A673 (cell line): Measurements from ENCODE around the gene INAFM1. TPM values are rescaled to one million over a fixed set of nuclear protein-coding genes. Genes with fewer than 3 reads are reported as not detected.
"Not testable (repeated sequence)": the region's sequence is repeated elsewhere in the genome, so short reads cannot be mapped to it uniquely, and the experiment has no call there.

Experiments used
- BruUV-seq: library from RNA; stranded (reverse); fragments of 400-500 nt; replicated peaks from 2 replicates; lab custom pipeline; 2021; lab: Mats Ljungman, UMichigan
- CTCF ChIA-PET: fragments of 300-600 bp; sonication (Branson Sonifier 250); formaldehyde crosslinking; loops from one replicate; lab custom pipeline; 2022; ENCODE audit warnings: antibody characterized with exemption; lab: Charles Lee
- POLR2A ChIA-PET: fragments of 300-600 bp; sonication (Branson Sonifier 250); formaldehyde crosslinking; loops from one replicate; lab custom pipeline; 2022; ENCODE audit warnings: antibody characterized with exemption; ENCODE audit not compliant: low non-redundant PET; lab: Charles Lee
- DNase-seq: peaks from one replicate; pipeline ENCODE4 v3.0.0-alpha.2; 2015; ENCODE audit warnings: low spot score
- H3K27ac ChIP-seq: fragments of 200-600 bp; sonication (generic); 2 replicates; pipeline ENCODE4 v1.5.1; 2016; ENCODE audit warnings: mixed run types, low read depth, mild to moderate bottlenecking, mixed read lengths, antibody characterized with exemption, low read length; ENCODE audit not compliant: poor library complexity, severe bottlenecking
- H3K27me3 ChIP-seq: fragments of 200-600 bp; sonication (generic); replicated peaks from 2 replicates; pipeline ENCODE4 v1.6.1; 2017; ENCODE audit warnings: mixed run types, low read depth, mild to moderate bottlenecking, mixed read lengths, antibody characterized with exemption, low read length; ENCODE audit not compliant: insufficient read depth, poor library complexity
- H3K36me3 ChIP-seq: fragments of 200-600 bp; sonication (generic); 2 replicates; pipeline ENCODE4 v1.6.1; 2016; ENCODE audit warnings: mixed run types, mild to moderate bottlenecking, mixed read lengths, antibody characterized with exemption, low read length; ENCODE audit not compliant: insufficient read depth, poor library complexity, severe bottlenecking
- H3K4me1 ChIP-seq: fragments of 200-600 bp; sonication (generic); 2 replicates; pipeline ENCODE4 v1.6.1; 2017; ENCODE audit warnings: mixed run types, mild to moderate bottlenecking, mixed read lengths, antibody characterized with exemption, low read length; ENCODE audit not compliant: insufficient read depth, poor library complexity, severe bottlenecking
- H3K4me3 ChIP-seq: fragments of 200-600 bp; sonication (generic); 2 replicates; pipeline ENCODE4 v1.5.1; 2016; ENCODE audit warnings: low read depth, mixed run types, mild to moderate bottlenecking, mixed read lengths, low read length; ENCODE audit not compliant: poor library complexity, severe bottlenecking
- H3K9me3 ChIP-seq: fragments of 200-600 bp; sonication (generic); 2 replicates; pipeline ENCODE4 v1.6.1; 2016; ENCODE audit warnings: mixed run types, low read depth, mild to moderate bottlenecking, mixed read lengths, antibody characterized with exemption, low read length; ENCODE audit not compliant: poor library complexity, severe bottlenecking
- EZH2 ChIP-seq: fragments of 200-600 bp; sonication (generic); IDR thresholded peaks from 2 replicates; pipeline ENCODE4 v1.6.1; 2017; ENCODE audit warnings: borderline replicate concordance, low read depth, mild to moderate bottlenecking, mixed read lengths, antibody characterized with exemption, low read length; ENCODE audit not compliant: poor library complexity, severe bottlenecking
- intact Hi-C: fragments of 100-400 bp; cut with micrococcal nuclease; formaldehyde crosslinking; loops from one replicate; pipeline ENCODE4 v1.10.0; 2022; ENCODE audit not compliant: unreplicated experiment
- total RNA-seq: library from RNA; stranded (reverse); gene quantifications from 2 replicates; pipeline ENCODE4 v1.2.3, GENCODE V29; 2021
- TF ChIP-seq, protein P1 (sequence below): fragments of 300-800, 200-600 bp; sonication (generic); conservative IDR thresholded peaks from 2 replicates; pipeline ENCODE4 v1.5.1; 2017; ENCODE audit warnings: low read depth, mild to moderate bottlenecking, antibody characterized with exemption, low read length, moderate library complexity, mixed read lengths

Gene INAFM1
- total RNA-seq, 1 experiment from 2014 or later: 13.8 TPM

DNA sequence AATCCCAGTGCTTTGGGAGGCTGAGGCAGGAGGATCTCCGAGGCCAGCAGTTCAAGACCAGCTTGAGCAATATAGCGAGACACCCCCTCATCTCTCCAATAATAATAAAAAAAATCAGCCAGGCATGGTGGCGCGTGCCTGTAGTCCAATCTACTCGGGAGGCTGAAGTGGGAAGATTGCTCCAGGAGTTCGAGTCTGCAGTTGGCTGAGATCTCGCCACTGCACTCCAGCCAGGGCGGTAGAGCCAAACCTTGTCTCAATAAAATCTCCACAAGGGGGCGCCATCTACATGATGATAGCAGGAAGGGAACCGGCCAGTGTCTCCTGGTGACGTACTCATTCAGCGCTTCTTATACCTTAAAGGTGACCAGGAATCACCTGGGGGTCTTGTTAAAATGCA lies 21.4 kb downstream of the INAFM1 start:
- intact Hi-C loops: loop anchor here (1.0 to 5.0 kb wide), 3 partner anchors 95 to 411 kb away; no protein-coding TSS in a partner anchor
- H3K27me3 ChIP-seq: no peaks in the 10 kb centered on the region
- no peaks in the 10 kb centered on the region for H3K36me3 ChIP-seq
- H3K9me3 ChIP-seq: no peaks in the 10 kb centered on the region
- ChIA-PET POLR2A (no interaction called here), CTCF (interaction anchor here (0.6 to 2.1 kb wide), 4 partner anchors 52 to 439 kb away, joined by 3 to 16 read pairs (median 5); no protein-coding TSS in a partner anchor)
- no peak overlapping the region for H3K27ac ChIP-seq
- no peak overlapping the region for H3K4me3 ChIP-seq
- peak; percentile 87 for DNase-seq
- no TSS peak for BruUV-seq
- TF ChIP-seq, protein P1, sequence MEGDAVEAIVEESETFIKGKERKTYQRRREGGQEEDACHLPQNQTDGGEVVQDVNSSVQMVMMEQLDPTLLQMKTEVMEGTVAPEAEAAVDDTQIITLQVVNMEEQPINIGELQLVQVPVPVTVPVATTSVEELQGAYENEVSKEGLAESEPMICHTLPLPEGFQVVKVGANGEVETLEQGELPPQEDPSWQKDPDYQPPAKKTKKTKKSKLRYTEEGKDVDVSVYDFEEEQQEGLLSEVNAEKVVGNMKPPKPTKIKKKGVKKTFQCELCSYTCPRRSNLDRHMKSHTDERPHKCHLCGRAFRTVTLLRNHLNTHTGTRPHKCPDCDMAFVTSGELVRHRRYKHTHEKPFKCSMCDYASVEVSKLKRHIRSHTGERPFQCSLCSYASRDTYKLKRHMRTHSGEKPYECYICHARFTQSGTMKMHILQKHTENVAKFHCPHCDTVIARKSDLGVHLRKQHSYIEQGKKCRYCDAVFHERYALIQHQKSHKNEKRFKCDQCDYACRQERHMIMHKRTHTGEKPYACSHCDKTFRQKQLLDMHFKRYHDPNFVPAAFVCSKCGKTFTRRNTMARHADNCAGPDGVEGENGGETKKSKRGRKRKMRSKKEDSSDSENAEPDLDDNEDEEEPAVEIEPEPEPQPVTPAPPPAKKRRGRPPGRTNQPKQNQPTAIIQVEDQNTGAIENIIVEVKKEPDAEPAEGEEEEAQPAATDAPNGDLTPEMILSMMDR: peak; percentile 80
- no peak for TF ChIP-seq EZH2
- no peaks in the 10 kb centered on the region for H3K4me1 ChIP-seq

DNA sequence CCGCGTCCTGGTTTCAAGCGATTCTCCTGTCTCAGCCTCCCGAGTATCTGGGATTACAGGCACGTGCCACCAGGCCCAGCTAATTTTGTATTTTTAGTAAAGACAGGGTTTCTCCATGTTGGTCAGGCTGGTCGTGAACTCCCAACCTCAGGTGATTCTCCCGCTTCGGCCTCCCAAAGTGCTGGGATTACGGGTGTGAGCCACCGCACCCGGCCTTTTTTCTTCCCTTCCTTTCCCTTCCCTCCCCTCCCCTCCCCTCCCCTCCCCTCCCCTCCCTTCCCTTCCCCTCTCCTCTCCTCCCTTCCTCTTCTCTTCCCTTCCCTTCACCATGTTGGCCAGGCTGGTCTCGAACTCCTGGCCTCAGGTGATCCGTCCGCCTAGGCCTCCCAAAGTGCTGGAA lies 26.2 kb downstream of the INAFM1 start:
- H3K9me3 ChIP-seq, H3K27me3 ChIP-seq, BruUV-seq, H3K36me3 ChIP-seq, H3K27ac ChIP-seq, DNase-seq, H3K4me3 ChIP-seq, H3K4me1 ChIP-seq, intact Hi-C loops: not testable (repeated sequence)
- ChIA-PET POLR2A (interaction anchor here (0.7 kb wide), 1 partner anchor 30 kb away, joined by 5 read pairs; no protein-coding TSS in a partner anchor), CTCF (interaction anchor here (0.7 to 1.0 kb wide), 2 partner anchors 29 to 49 kb away, joined by 4 read pairs; partner anchors contain the start of gene DHX34)

DNA sequence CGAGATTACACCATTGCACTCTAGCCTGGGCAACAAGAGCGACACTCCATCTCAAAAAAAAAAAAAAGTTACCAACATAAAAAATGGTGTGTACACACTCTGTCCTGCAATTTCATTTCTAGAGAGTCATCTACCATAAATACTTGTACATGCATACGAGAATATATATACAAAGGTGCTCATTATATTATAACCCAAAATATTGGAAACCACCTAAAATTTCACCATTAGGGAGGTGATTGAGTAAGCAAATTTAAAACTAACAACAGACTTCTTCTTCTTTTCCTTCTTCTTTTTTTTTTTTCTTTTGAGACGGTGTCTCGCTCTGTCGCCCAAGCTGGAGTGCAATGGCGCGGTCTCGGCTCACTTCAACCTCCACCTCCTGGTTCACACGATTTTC lies 27.6 kb downstream of the INAFM1 start:
- Histone ChIP-seq H3K4me1 (no peaks in the 10 kb centered on the region), H3K27ac (no peak overlapping the region), H3K36me3 (no peaks in the 10 kb centered on the region), H3K27me3 (no peaks in the 10 kb centered on the region), H3K9me3 (no peaks in the 10 kb centered on the region), H3K4me3 (no peak overlapping the region)
- CTCF ChIA-PET: no interaction called here
- POLR2A ChIA-PET: no interaction called here
- no peak for DNase-seq
- BruUV-seq: no TSS peak
- TF ChIP-seq, protein P1: no peak
- no peak for TF ChIP-seq EZH2
- intact Hi-C loops: no loop called here

DNA sequence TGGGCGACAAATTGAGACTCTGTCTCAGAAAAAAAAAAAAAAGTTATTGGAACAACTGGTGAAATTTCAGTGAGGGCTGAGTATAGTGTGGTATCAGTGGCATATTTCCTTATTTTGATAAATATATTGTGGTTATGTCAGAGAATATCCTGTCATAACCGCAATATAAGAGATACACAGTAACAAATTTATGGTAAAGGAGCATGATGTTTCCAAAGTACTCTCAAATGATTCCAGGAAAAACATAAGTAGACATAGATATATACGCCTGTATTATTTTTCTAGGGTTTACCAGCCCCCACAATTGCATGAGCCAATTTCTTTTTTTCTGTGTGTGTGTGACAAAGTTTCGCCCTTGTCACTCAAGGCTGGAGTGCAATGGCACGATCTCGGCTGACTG lies 29.3 kb downstream of the INAFM1 start:
- TF ChIP-seq, protein P1: no peak
- TF ChIP-seq EZH2: no peak
- CTCF ChIA-PET: no interaction called here
- no peaks in the 10 kb centered on the region for H3K36me3 ChIP-seq
- H3K4me1 ChIP-seq: no peaks in the 10 kb centered on the region
- no peaks in the 10 kb centered on the region for H3K27me3 ChIP-seq
- no TSS peak for BruUV-seq
- no peak for DNase-seq
- H3K27ac ChIP-seq: no peak overlapping the region
- POLR2A ChIA-PET: no interaction called here
- H3K9me3 ChIP-seq: no peaks in the 10 kb centered on the region
- intact Hi-C loops: no loop called here
- H3K4me3 ChIP-seq: no peak overlapping the region
